ENCODE data around the gene SUSD4.

Gene SUSD4

GRCh38 chr1:223353939-223354338, 10.0 kb downstream of the SUSD4 start:
- Histone ChIP-seq H3K36me3 (no peaks in the 10 kb centered on the region), H3K4me3 (no peak overlapping the region), H3K4me1 (no peaks in the 10 kb centered on the region), H3K9me3 (no peaks in the 10 kb centered on the region), H3K27ac (no peak overlapping the region), H3K27me3 (peaks cover 0 to 10% of the 10 kb centered on the region in 2 donors)
- intact Hi-C loops (cut with DNase I; ENCODE audit: low total_unique reads) = no loop called here
- DNase-seq = no peak
- no peak for TF ChIP-seq CTCF (IDR thresholded peaks at IDR 0.05)

- Histone ChIP-seq H3K36me3 (no peaks in the 10 kb centered on the region), H3K27ac (no peak overlapping the region), H3K9me3 (no peaks in the 10 kb centered on the region), H3K4me3 (no peak overlapping the region), H3K27me3 (peaks cover 0 to 10% of the 10 kb centered on the region in 2 donors), H3K4me1 (no peaks in the 10 kb centered on the region)
- TF ChIP-seq CTCF (IDR thresholded peaks at IDR 0.05) = no peak
- intact Hi-C loops (cut with DNase I; ENCODE audit: low total_unique reads) = no loop called here
- DNase-seq = no peak
Observed at GRCh38 chr1:223352944-223353343, 11.0 kb downstream of the SUSD4 start.

- intact Hi-C loops (cut with DNase I; ENCODE audit: low total_unique reads) = no loop called here
- no peaks in the 10 kb centered on the region for H3K4me1 ChIP-seq
- TF ChIP-seq CTCF (IDR thresholded peaks at IDR 0.05) = no peak
- DNase-seq = no peak
- H3K27me3 ChIP-seq = peaks cover 0 to 10% of the 10 kb centered on the region in 2 donors
- H3K4me3 ChIP-seq = no peak overlapping the region
- no peaks in the 10 kb centered on the region for H3K36me3 ChIP-seq
- no peaks in the 10 kb centered on the region for H3K9me3 ChIP-seq
- H3K27ac ChIP-seq = no peak overlapping the region
Observed at GRCh38 chr1:223350361-223350908, 13.5 kb downstream of the SUSD4 start.

GRCh38 chr1:223349241-223349640, 14.7 kb downstream of the SUSD4 start:
- no peak overlapping the region for H3K4me3 ChIP-seq
- H3K27ac ChIP-seq = no peak overlapping the region
- no peak for TF ChIP-seq CTCF (IDR thresholded peaks at IDR 0.05)
- DNase-seq = no peak
- no peaks in the 10 kb centered on the region for H3K9me3 ChIP-seq
- no peaks in the 10 kb centered on the region for H3K4me1 ChIP-seq
- intact Hi-C loops (cut with DNase I; ENCODE audit: low total_unique reads) = no loop called here
- H3K36me3 ChIP-seq = no peaks in the 10 kb centered on the region
- peaks cover 0 to 10% of the 10 kb centered on the region in 2 donors for H3K27me3 ChIP-seq

GRCh38 chr1:223348439-223348838, 15.5 kb downstream of the SUSD4 start:
- Histone ChIP-seq H3K27me3 (peaks cover 0 to 10% of the 10 kb centered on the region in 2 donors), H3K4me1 (no peaks in the 10 kb centered on the region), H3K4me3 (no peak overlapping the region), H3K9me3 (no peaks in the 10 kb centered on the region), H3K36me3 (no peaks in the 10 kb centered on the region), H3K27ac (no peak overlapping the region)
- no peak for TF ChIP-seq CTCF (IDR thresholded peaks at IDR 0.05)
- intact Hi-C loops (cut with DNase I; ENCODE audit: low total_unique reads) = no loop called here
- DNase-seq = no peak

- H3K4me3 ChIP-seq = no peak overlapping the region
- TF ChIP-seq CTCF (IDR thresholded peaks at IDR 0.05) = no peak
- no peaks in the 10 kb centered on the region for H3K4me1 ChIP-seq
- no peaks in the 10 kb centered on the region for H3K36me3 ChIP-seq
- peaks cover 0 to 4% of the 10 kb centered on the region in 2 donors for H3K27me3 ChIP-seq
- H3K9me3 ChIP-seq = no peaks in the 10 kb centered on the region
- intact Hi-C loops (cut with DNase I; ENCODE audit: low total_unique reads) = no loop called here
- no peak overlapping the region for H3K27ac ChIP-seq
- no peak for DNase-seq
Observed at GRCh38 chr1:223347583-223347982, 16.4 kb downstream of the SUSD4 start.
